DND-41 (cell line): ENCODE results near the gene OR2A25.

Source experiments
- ATAC-seq: fragments of 200-7000 bp; cut with Tn5 transposase; 3 replicates; pipeline ENCODE4 v1.9.1; 2021; ENCODE audit warnings: low read depth; ENCODE audit not compliant: insufficient read depth
- DNase-seq: peaks from one replicate; pipeline ENCODE4 v3.0.0-alpha.2; 2020
- H2AFZ ChIP-seq: 2 replicates; pipeline ENCODE4 v1.6.0; 2012; ENCODE audit warnings: low read depth, low read length
- H3K27ac ChIP-seq: 2 replicates; pipeline ENCODE4 v1.5.1; 2012; ENCODE audit warnings: low read length, inconsistent platforms
- H3K27me3 ChIP-seq: fragments of 200-600 bp; sonication (generic); 2 replicates; pipeline ENCODE4 v1.6.0; 2012; ENCODE audit warnings: low read length, mild to moderate bottlenecking, inconsistent platforms; ENCODE audit not compliant: insufficient read depth, poor library complexity
- H3K36me3 ChIP-seq: 2 replicates; pipeline ENCODE4 v1.5.1; 2012; ENCODE audit warnings: low read length, inconsistent platforms; ENCODE audit not compliant: insufficient read depth
- H3K4me1 ChIP-seq: 2 replicates; pipeline ENCODE4 v1.5.1; 2012; ENCODE audit warnings: mild to moderate bottlenecking, low read length; ENCODE audit not compliant: insufficient read depth
- H3K4me2 ChIP-seq: 2 replicates; pipeline ENCODE4 v1.6.0; 2012; ENCODE audit warnings: mild to moderate bottlenecking, moderate library complexity, low read length, inconsistent platforms; ENCODE audit not compliant: insufficient read depth
- H3K4me3 ChIP-seq, 2 experiments: fragments of 200-600 bp in 1 of 2; shearing (Covaris generic) in 1 of 2; 2 replicates each; pipeline ENCODE4 v1.5.1; 2012 to 2016; ENCODE audit warnings: inconsistent platforms in 2 of 2, low read length in 2 of 2, mild to moderate bottlenecking in 2 of 2, low read depth in 1 of 2, moderate library complexity in 1 of 2
- H3K79me2 ChIP-seq: 2 replicates; pipeline ENCODE4 v1.6.0; 2012; ENCODE audit warnings: low read length, inconsistent platforms; ENCODE audit not compliant: insufficient read depth
- H3K9ac ChIP-seq: 2 replicates; pipeline ENCODE4 v1.6.0; 2012; ENCODE audit warnings: low read depth, mild to moderate bottlenecking, inconsistent platforms, low read length, moderate library complexity
- H3K9me3 ChIP-seq: 2 replicates; pipeline ENCODE4 v1.5.1; 2012; ENCODE audit warnings: low read length, moderate library complexity, mild to moderate bottlenecking, inconsistent platforms; ENCODE audit not compliant: insufficient read depth, severe bottlenecking
- H4K20me1 ChIP-seq: 2 replicates; pipeline ENCODE4 v1.6.0; 2012; ENCODE audit warnings: low read length; ENCODE audit not compliant: insufficient read depth
- EZH2 ChIP-seq: IDR thresholded peaks from 3 replicates; pipeline ENCODE4 v1.6.1; 2012; ENCODE audit warnings: borderline replicate concordance, low read depth, mild to moderate bottlenecking, moderate library complexity, low read length, inconsistent platforms; ENCODE audit not compliant: severe bottlenecking
- TF ChIP-seq, protein P1 (sequence below): IDR thresholded peaks from 2 replicates; pipeline ENCODE4 v1.5.1; 2012; ENCODE audit warnings: borderline replicate concordance, low read length, moderate library complexity, mild to moderate bottlenecking; ENCODE audit not compliant: poor library complexity, severe bottlenecking; ENCODE audit errors: extremely low read depth

The OR2A25 gene

DNA sequence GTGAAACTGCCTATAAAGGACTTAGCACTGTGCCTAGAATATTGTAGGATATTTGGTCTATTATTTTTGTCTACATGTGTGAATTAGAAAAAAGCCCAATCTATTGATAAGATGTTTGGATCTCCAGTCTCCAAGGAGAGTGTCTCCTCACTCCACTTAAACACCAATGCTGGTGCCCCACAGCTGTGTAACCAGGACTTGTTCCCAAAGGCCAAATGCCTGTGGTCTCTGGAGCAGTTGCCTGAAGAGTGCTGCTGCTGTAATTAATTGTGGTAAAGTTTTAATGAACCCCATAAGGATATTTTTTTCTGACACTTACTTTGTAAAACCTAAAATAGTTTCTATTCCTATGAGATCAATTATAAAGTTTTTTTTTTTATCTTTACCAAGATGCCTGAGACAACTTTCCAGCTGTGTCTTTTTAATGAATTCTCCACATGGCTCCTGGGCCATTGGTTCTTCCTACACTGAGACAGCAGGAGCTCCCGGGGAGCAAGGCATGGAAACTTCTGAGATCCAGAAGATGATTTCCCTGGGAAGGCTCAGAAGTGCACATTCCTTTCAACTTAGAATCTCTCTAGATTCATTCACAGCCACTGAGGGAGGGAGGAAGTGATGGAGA is 32.1 kb upstream of the OR2A25 start:
- DNase-seq (no peak), ATAC-seq (no peak)
- Histone ChIP-seq H4K20me1 (no peaks in the 10 kb centered on the region), H3K27me3 (no peaks in the 10 kb centered on the region), H3K4me2 (no peak overlapping the region), H3K4me1 (no peaks in the 10 kb centered on the region), H3K9me3 (no peaks in the 10 kb centered on the region), H3K27ac (no peak overlapping the region), H3K9ac (no peak overlapping the region), H3K79me2 (no peaks in the 10 kb centered on the region), H3K36me3 (no peaks in the 10 kb centered on the region), H2AFZ (no peak overlapping the region), H3K4me3 (no peak overlapping the region)
- no peak for TF ChIP-seq EZH2
- TF ChIP-seq, protein P1, sequence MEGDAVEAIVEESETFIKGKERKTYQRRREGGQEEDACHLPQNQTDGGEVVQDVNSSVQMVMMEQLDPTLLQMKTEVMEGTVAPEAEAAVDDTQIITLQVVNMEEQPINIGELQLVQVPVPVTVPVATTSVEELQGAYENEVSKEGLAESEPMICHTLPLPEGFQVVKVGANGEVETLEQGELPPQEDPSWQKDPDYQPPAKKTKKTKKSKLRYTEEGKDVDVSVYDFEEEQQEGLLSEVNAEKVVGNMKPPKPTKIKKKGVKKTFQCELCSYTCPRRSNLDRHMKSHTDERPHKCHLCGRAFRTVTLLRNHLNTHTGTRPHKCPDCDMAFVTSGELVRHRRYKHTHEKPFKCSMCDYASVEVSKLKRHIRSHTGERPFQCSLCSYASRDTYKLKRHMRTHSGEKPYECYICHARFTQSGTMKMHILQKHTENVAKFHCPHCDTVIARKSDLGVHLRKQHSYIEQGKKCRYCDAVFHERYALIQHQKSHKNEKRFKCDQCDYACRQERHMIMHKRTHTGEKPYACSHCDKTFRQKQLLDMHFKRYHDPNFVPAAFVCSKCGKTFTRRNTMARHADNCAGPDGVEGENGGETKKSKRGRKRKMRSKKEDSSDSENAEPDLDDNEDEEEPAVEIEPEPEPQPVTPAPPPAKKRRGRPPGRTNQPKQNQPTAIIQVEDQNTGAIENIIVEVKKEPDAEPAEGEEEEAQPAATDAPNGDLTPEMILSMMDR: no peak

- no peaks in the 10 kb centered on the region for H3K36me3 ChIP-seq
- H4K20me1 ChIP-seq: no peaks in the 10 kb centered on the region
- DNase-seq: no peak
- TF ChIP-seq, protein P1: no peak
- H3K4me2 ChIP-seq: no peak overlapping the region
- ATAC-seq: no peak
- H3K9me3 ChIP-seq: no peaks in the 10 kb centered on the region
- no peak overlapping the region for H3K9ac ChIP-seq
- no peak overlapping the region for H3K4me3 ChIP-seq
- H3K79me2 ChIP-seq: no peaks in the 10 kb centered on the region
- no peaks in the 10 kb centered on the region for H3K27me3 ChIP-seq
- no peak overlapping the region for H2AFZ ChIP-seq
- no peaks in the 10 kb centered on the region for H3K4me1 ChIP-seq
- H3K27ac ChIP-seq: no peak overlapping the region
Measured at GRCh38 chr7:144038887-144039286, 30.7 kb upstream of the OR2A25 start.

DNA sequence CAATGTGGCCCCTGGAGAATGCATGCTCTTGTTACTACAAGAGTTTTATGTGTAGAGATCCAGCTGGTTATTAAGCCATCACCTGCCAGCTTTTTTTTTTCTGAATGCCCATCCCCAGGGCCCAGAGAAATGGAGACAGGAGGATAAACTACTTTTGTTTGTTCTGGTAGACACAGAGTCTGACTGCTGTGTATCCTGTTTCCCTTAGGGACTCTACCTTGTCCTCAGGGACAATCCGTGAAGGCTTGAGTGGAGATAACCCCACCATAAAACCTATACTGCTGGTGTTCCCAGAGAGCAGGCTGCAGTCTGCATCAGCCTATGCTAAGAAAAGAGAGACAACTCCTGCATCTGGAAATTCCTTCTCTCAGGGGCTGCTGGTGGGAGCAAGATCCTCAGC is 21.0 kb upstream of the OR2A25 start, which contains the start of gene OR2A5:
Gene OR2A5 (plus strand): TSS at position 301 of the 400 bp plus-strand sequence. CDS start 1,454 bp downstream, outside the sequence.
- Histone ChIP-seq H3K4me3 (no peak within 1 kb of the TSS), H3K9ac (no peak within 1 kb of the TSS), H3K36me3 (no peaks in the 10 kb centered on the region), H2AFZ (no peak within 1 kb of the TSS), H3K4me2 (no peak within 1 kb of the TSS), H3K27me3 (no peaks in the 10 kb centered on the region), H3K9me3 (no peaks in the 10 kb centered on the region), H3K4me1 (no peaks in the 10 kb centered on the region), H4K20me1 (no peaks in the 10 kb centered on the region), H3K27ac (no peak within 1 kb of the TSS), H3K79me2 (no peaks in the 10 kb centered on the region)
- TF ChIP-seq, protein P1: no peak
- no peak for TF ChIP-seq EZH2
- DNase-seq (no peak), ATAC-seq (no peak)
